Kidney (tissue), 14 donors: ENCODE data around the gene LHFPL6. TPM values are rescaled to one million over a fixed set of nuclear protein-coding genes. Genes with fewer than 3 reads are reported as not detected.

Experiments
- DNase-seq, 5 donors: peaks; one replicate each; pipeline ENCODE4 v3.0.0-alpha.2; 2013 to 2020
- FAIRE-seq: peaks from 2 replicates; lab custom pipeline; 2012; peaks lifted over from hg19 to GRCh38; lab: Jason Lieb, UNC
- H3K27ac ChIP-seq, 2 donors: one replicate each; pipeline ENCODE4 v1.7.0; 2013; ENCODE audit warnings: low read depth in 2 of 2, low read length in 2 of 2, inconsistent platforms in 1 of 2
- H3K27me3 ChIP-seq: one replicate; pipeline ENCODE4 v1.7.1; 2013; ENCODE audit warnings: low read length, inconsistent platforms; ENCODE audit not compliant: control insufficient read depth, insufficient read depth
- H3K36me3 ChIP-seq, 3 donors: one replicate each; pipeline versions ENCODE4 v1.7.0 to v1.7.1; 2013; ENCODE audit warnings: low read length in 3 of 3, control low read depth in 1 of 3, inconsistent platforms in 1 of 3; ENCODE audit not compliant: insufficient read depth in 3 of 3, control insufficient read depth in 2 of 3
- H3K4me1 ChIP-seq, 3 donors: one replicate each; pipeline versions ENCODE4 v1.7.0 to v1.7.1; 2013; ENCODE audit warnings: low read length in 3 of 3, inconsistent platforms in 1 of 3, low read depth in 1 of 3; ENCODE audit not compliant: control insufficient read depth in 2 of 3, insufficient read depth in 2 of 3
- H3K4me3 ChIP-seq, 3 donors: one replicate each; pipeline versions ENCODE4 v1.7.0 to v1.8.1; 2013; ENCODE audit warnings: low read length in 3 of 3, control low read depth in 1 of 3, inconsistent platforms in 1 of 3
- H3K9ac ChIP-seq, 3 donors: one replicate each; pipeline versions ENCODE4 v1.7.0 to v1.7.1; 2013; ENCODE audit warnings: low read length in 3 of 3, control low read depth in 1 of 3, inconsistent platforms in 1 of 3
- H3K9me3 ChIP-seq, 3 donors: one replicate each; pipeline versions ENCODE4 v1.7.0 to v1.7.1; 2013; ENCODE audit warnings: low read length in 3 of 3, control low read depth in 1 of 3, inconsistent platforms in 1 of 3; ENCODE audit not compliant: control insufficient read depth in 2 of 3, insufficient read depth in 1 of 3
- intact Hi-C: fragments of 100-400 bp; cut with DNase I; formaldehyde crosslinking; loops from one replicate; pipeline ENCODE4 v1.11.1; 2022
- polyA plus RNA-seq: library from polyadenylated mRNA; stranded (reverse); fragments of 350-450 nt; fragmentation: Illumina TruSeq; extraction: RNeasy Lipid Tissue Mini Kit (QIAGEN cat#74804); gene quantifications from one replicate; pipeline ENCODE4 v1.2.3, GENCODE V29; 2014; ENCODE audit warnings: low read depth, low replicate concordance; ENCODE audit not compliant: insufficient read depth
- total RNA-seq: library from RNA; stranded (reverse); fragmentation: NEBNext Ultra II Directional; extraction: Animal tissue kit (Norgen Biotek cat#: 25700); gene quantifications from one replicate; pipeline ENCODE4 v1.2.1, GENCODE V29; 2021
- TF ChIP-seq, protein P1 (sequence below): IDR thresholded peaks from 3 replicates; pipeline ENCODE4 v1.5.1; 2012; ENCODE audit warnings: mild to moderate bottlenecking, moderate library complexity, borderline replicate concordance; ENCODE audit not compliant: insufficient read depth; ENCODE audit errors: extremely low read depth
- donor health status: control.
- donor health status: control.
- donor health status: control.
- donor health status: control.
- donor health status: control.
- donor health status: DM: yes; HTN: yes; CAD: no.
- donor health status: Normal renal cell carcinoma (clear cell type).

Gene LHFPL6
- total and polyA plus RNA-seq, 2 donors from 2014 or later: 33.0 to 59.2 TPM

- no peak overlapping the region for H3K27ac ChIP-seq
- TF ChIP-seq, protein P1, sequence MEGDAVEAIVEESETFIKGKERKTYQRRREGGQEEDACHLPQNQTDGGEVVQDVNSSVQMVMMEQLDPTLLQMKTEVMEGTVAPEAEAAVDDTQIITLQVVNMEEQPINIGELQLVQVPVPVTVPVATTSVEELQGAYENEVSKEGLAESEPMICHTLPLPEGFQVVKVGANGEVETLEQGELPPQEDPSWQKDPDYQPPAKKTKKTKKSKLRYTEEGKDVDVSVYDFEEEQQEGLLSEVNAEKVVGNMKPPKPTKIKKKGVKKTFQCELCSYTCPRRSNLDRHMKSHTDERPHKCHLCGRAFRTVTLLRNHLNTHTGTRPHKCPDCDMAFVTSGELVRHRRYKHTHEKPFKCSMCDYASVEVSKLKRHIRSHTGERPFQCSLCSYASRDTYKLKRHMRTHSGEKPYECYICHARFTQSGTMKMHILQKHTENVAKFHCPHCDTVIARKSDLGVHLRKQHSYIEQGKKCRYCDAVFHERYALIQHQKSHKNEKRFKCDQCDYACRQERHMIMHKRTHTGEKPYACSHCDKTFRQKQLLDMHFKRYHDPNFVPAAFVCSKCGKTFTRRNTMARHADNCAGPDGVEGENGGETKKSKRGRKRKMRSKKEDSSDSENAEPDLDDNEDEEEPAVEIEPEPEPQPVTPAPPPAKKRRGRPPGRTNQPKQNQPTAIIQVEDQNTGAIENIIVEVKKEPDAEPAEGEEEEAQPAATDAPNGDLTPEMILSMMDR: no peak
- DNase-seq (no peak), FAIRE-seq (no peak)
- no peaks in the 10 kb centered on the region for H3K4me1 ChIP-seq
- intact Hi-C loops: no loop called here
- no peaks in the 10 kb centered on the region for H3K27me3 ChIP-seq
- H3K4me3 ChIP-seq: no peak overlapping the region
- H3K9me3 ChIP-seq: no peaks in the 10 kb centered on the region
- no peaks in the 10 kb centered on the region for H3K36me3 ChIP-seq
- H3K9ac ChIP-seq: no peak overlapping the region
These were observed 50.7 kb downstream of the LHFPL6 start for GRCh38 chr13:39552246-39552645.

DNA sequence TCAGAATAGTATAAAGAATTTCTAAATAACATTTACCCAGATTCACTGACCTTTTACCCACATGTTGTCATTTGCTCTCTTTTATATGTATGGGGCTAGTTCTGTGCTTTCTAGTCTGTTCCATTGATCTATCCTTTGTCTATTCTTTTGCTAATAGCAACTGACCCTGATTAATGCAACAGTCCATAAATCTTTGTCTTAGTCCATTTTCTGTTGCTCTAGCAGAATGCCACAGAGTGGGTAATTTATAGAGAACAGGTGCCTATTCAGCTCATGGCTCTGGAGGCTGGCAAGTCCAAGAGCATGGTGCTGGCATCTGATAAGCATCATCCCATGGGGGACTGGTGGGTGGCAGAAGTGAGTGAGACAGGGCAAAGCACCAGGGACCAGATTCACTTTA, 52.1 kb downstream of the LHFPL6 start:
- Histone ChIP-seq H3K36me3 (no peaks in the 10 kb centered on the region), H3K4me3 (no peak overlapping the region), H3K27ac (no peak overlapping the region), H3K9ac (no peak overlapping the region), H3K9me3 (no peaks in the 10 kb centered on the region), H3K27me3 (no peaks in the 10 kb centered on the region), H3K4me1 (no peaks in the 10 kb centered on the region)
- TF ChIP-seq, protein P1: no peak
- FAIRE-seq (no peak), DNase-seq (no peak)
- intact Hi-C loops: no loop called here

DNA sequence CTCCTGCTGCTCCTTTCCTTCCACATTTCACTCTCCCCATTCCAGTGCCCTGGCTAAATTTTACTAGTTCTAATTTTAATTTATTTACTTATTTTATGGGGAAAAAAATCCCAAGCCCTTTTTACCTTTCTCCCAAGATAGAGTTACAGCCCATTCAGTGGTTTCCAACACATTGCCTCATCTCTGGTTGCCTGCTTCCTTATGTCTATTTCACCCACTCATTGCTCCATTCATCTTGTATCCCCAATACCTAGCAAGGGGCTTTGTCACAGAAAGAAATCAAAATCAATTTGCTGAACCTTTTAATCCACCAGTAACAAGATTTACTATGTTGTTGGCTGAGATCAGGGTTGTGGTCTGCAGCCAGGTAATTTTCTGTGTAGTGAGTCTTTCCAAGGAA, 55.9 kb downstream of the LHFPL6 start:
- FAIRE-seq (no peak), DNase-seq (no peak)
- no peaks in the 10 kb centered on the region for H3K36me3 ChIP-seq
- no peaks in the 10 kb centered on the region for H3K27me3 ChIP-seq
- H3K27ac ChIP-seq: no peak overlapping the region
- intact Hi-C loops: no loop called here
- TF ChIP-seq, protein P1: no peak
- H3K4me1 ChIP-seq: no peaks in the 10 kb centered on the region
- no peak overlapping the region for H3K9ac ChIP-seq
- no peaks in the 10 kb centered on the region for H3K9me3 ChIP-seq
- H3K4me3 ChIP-seq: no peak overlapping the region

DNA sequence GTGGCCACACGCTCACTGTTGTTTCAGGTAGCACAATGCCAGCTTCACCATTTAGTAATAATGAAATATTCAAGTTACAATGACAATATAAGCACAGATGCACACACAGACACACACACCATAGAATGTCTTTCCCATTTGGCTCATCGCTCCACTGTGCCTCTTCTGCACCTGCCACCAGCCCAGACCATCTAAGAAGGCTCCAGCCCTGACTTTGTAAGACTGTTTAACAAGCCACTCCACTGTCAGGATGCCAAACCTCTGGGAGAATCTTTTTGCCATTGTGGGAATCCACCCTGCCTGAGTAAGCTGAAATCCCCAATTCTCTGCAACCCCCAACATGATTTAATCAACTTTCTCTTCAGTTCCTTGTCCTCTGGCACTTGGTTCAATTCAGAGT, 60.6 kb downstream of the LHFPL6 start:
- TF ChIP-seq, protein P1: no peak

More for the DNA sequence above, 60.6 kb downstream of the LHFPL6 start:
- DNase-seq: no peak
- no peaks in the 10 kb centered on the region for H3K27me3 ChIP-seq
- no peaks in the 10 kb centered on the region for H3K36me3 ChIP-seq
- intact Hi-C loops: no loop called here
- H3K4me3 ChIP-seq: no peak overlapping the region
- H3K27ac ChIP-seq: no peak overlapping the region
- no peaks in the 10 kb centered on the region for H3K9me3 ChIP-seq
- no peaks in the 10 kb centered on the region for H3K4me1 ChIP-seq
- FAIRE-seq: no peak
- no peak overlapping the region for H3K9ac ChIP-seq
